CD4-positive, alpha-beta T cell treated with Interleukin-6 at 100 ng/mL for 8 hours (primary cell): ENCODE data around the gene ZNF559.

Source experiments
- DNase-seq: peaks from one replicate; pipeline ENCODE4 v3.0.0-alpha.2; 2020; ENCODE audit warnings: mixed read lengths, low spot score

The ZNF559 gene

GRCh38 chr19:9354651-9355050 lies 30.7 kb downstream of the ZNF559 start:
- no peak for DNase-seq

- DNase-seq = no peak
Observed at GRCh38 chr19:9362905-9363304, 38.9 kb downstream of the ZNF559 start, which contains the start of gene ZNF177. Gene ZNF177 (plus strand): TSS chr19:9363013. CDS start chr19:9378312, 15,299 bp downstream.

GRCh38 chr19:9370738-9371619 lies 47.0 kb downstream of the ZNF559 start:
- no peak for DNase-seq

GRCh38 chr19:9381361-9381785 lies 57.4 kb downstream of the ZNF559 start:
- DNase-seq = no peak
